Inferior parietal cortex (tissue), 1 donor: ENCODE data around the gene ATPAF2.

Source experiments
- DNase-seq: peaks from one replicate; pipeline ENCODE4 v3.0.0-alpha.2; 2016; ENCODE audit errors: extremely low spot score

ATPAF2 gene

DNA sequence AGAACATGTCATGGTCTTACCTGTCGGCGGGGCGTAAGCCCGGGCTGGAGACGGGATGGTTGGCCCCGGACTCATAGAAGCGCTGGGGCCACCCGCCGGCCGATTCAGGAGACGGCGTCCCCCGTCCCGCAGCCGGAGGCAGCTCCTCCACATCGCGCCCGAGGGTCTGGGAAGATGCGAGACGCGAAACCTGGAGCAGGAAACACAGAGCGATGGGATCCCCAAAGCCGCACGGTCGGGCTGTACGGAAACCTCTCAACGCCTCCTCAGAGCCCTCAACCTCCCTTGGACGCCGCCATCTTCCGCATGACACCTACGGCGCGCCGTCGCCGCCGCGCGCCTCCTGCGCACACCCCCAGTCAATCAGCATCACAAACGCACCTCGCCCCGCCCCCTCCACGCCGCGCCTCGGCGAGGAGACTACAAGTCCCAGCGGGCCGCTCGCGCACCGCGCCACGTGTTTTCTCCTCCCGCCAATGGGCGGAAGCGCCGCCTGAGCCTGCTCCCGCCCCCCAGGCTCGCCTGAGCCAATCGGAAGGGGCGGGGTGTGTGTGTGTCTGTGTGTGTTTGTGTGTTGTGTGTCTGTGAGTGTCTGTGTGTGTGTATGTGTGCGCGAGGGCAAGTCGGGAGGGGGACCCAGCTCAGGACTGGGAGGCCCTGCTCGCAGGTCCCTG, at the start of gene ATPAF2, which contains the start of gene GID4:
ATPAF2 (minus strand) TSS at position 308 of the 674 bp plus-strand sequence; CDS start at position 153, 155 bp downstream.
GID4 (plus strand) TSS at position 548 of the 674 bp plus-strand sequence; CDS start at position 605, 57 bp downstream.
- DNase-seq, result peak; percentile 98

DNA sequence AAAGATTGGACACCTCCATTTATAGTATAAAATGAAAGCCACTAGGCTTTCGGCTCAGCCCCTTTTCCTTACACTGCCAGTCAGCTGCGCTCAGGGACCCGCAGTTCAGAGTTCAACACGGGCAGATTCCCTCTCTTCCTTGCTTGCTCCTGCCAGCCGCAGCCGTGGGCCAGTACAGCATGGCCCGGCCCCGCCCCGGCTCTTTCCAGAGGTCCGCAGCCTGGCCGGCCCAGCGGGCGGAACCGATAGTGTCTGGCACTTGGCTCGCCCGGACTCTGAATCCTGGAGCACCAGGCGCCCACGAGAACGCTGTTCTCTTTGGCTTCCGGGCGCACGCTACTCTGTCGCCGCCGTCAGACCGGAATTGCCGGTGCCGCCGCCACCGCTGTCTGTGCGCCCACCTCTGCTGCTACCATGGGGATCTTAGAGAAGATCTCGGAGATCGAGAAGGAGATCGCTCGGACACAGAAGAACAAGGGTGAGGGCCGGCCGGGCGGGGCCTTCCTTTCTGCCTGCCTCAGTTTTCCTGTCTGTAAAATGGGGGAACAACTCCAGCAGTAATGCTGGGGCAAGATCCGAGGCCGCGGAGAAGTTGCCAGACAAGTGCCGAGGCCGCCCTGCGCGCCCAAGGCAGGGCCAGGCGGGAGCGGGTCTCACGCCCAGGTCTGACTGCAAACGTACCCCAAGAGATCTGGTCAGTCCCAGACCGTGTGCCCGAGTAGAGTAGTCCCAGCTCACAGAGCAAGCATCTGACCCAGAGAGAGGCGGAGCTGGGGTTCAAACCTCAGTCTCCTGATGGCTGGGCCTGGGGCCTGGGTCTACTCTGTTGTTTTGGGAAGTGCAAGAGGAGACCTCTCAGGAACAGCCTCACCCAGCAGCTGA, 48.9 kb upstream of the ATPAF2 start, which contains the start of gene DRG2:
DRG2 (plus strand) TSS at position 339 of the 882 bp plus-strand sequence; CDS start at position 415, 76 bp downstream.
- DNase-seq, result peak; percentile 92

DNA sequence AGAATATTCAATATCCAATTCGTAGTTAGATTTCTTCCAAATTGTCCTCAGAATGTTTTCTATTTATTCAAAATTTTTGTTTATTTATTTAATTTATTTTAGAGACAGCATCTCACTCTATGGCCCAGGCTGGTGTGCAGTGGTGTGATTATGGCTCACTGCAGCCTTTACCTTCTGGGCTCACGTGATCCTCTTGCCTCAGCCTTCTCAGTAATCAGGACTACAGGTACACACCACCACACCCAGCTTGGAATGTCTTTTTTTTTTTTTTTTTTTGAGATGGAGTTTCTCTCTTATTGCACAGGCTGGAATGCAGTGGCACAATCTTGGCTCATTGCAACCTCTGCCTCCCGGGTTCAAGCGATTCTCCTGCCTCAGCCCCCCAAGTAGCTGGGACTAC, 45.3 kb upstream of the ATPAF2 start:
- DNase-seq, result no peak

DNA sequence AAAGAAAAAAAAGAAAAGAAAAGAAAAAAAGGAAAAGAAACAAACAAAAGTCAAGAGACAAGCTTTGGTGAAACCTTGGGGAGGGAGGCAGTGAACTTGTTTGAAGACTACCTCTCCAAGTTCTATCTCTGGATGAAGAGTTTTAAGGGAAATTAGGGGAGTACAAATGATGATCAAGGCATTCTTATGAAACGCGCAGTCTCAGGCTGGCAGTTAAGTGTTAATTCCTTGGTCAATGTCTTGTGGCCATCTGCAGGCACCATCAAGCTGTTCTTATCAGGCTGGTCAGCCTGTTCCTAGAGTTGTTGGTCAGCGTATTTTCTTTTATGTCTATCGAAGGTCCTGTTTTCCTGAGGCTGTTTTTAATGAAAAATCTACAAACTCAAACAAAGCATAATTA, 40.6 kb upstream of the ATPAF2 start:
- no peak for DNase-seq

DNA sequence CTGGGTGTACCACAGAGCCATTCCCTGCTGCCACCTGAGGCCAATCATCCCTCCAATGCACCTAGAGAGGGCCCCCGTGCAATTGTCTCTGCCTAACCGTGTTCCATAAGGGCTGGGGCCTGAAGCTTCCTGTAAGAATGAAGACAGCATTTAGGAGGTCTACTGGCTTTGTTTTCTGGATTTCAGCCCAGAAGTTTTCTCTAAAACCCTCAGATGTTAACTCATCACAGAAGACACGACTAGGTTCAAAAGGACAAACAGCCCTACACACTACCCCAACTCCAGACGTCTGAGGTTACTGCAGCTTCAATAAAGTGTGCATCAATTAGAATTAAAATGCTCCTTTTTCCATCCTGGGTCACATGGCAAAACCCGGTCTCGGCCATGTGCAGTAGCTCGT, 38.0 kb upstream of the ATPAF2 start:
- no peak for DNase-seq

DNA sequence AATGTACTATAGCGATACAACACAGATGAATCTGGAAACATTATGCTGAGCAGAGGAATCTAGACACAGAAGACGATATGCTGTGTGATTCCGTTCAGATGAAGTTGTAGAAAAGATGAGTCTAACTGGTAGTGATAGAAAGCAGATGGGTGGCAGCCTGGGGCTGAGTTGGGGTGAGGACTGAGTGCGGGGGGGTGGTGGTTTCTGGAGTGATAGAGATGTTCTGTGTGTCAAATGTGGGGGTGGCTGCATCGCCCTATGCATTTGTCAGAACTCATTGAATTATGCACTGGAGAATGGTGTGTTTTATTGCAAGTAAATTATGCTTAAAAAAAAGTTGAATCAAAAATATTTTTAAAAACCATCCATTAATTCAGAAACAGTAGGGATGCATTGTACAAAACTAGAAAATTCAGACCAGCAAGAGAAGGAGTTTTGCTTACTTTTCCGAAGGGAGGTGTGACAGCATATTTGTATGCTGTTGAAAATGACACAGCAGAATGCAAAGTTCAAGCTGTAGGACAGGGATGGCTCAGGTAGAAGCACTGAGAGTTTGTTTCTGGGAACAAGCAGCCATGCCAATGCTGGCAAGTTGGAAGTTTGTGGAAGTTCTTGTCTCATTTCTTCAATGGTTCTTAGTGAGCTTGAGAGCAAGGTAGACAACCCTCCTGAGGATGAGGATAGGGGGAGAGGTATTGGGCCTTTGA, 35.8 kb upstream of the ATPAF2 start:
- DNase-seq, result no peak

DNA sequence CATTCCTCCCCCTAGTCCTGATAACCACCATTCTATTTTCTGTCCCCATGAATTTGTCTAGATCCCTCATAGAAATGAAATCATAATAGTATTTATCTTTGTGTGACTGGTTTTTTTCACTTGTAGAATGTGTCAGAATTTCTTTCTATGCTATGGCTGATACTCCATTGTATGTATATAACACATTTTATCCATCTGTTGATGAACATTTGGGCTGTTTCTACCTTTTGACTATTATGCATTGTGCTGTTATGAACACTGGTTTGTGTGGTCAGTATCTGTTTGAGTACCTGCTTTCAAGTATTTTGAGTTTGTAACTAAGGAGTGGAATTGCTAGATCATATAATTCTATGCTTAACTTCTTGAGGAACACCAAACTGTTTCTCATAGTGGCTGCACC, 32.8 kb upstream of the ATPAF2 start:
- no peak for DNase-seq

DNA sequence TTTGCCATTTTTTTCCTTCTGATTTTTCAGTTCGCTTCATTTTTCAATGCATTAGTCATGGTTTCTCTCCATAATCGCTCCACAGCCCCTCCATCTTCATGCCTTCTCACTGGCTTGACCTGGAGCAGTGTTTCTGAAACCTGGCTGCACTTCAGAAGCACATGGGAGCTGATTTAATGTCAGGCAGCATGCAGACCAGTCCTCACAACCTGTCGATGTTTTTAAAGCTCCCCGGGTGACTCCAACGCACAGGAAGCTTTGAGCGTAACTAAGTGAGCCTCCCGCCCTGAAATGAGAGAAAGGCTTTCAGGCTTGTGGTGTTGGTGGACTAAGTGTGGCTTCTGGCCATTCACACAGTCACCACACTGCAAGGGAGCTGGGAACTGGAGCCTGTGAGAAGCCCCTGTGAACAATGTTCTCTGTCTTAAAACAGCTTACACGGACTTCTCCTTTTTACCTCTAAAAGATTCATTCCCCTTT, 31.9 kb upstream of the ATPAF2 start:
- peak; percentile 11 for DNase-seq

DNA sequence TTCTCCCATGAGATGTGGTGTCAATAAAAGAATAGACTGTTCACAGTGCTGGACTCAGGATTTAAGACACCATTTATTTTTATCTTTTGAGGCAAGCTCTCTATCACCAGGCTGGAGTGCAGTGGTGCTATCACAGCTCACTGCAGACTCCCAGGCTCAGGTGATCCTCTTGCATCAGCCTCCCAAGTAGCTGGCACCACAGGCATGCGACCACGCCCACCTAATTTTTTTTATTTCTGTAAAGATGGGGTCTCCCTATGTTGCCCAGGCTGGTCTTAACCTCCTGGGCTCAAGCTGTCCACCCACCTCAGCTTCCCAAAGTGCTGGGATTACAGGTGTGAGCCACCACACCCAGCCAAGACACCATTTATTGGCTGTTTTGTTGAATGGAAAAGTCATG, 30.1 kb upstream of the ATPAF2 start:
- DNase-seq, result no peak

DNA sequence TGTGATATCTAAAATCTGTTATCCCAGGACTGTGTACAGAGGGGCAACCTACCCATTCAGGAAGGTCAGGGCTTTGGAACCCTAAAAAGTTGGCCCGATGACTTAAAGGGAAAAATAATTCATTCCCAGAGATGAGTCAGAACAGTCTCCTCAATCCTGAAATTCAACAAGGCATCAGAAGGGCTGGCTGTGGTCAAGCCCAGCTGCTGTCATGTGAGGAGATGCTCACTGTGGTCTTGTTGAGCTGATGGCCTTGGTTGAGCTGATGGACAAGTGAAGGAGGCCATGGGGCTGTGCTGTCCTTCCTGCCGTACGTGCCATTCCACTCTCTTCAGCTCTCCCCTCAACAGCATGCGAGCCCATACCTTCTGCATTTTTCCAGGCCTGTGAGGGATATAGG, 27.9 kb upstream of the ATPAF2 start:
- DNase-seq, result no peak

DNA sequence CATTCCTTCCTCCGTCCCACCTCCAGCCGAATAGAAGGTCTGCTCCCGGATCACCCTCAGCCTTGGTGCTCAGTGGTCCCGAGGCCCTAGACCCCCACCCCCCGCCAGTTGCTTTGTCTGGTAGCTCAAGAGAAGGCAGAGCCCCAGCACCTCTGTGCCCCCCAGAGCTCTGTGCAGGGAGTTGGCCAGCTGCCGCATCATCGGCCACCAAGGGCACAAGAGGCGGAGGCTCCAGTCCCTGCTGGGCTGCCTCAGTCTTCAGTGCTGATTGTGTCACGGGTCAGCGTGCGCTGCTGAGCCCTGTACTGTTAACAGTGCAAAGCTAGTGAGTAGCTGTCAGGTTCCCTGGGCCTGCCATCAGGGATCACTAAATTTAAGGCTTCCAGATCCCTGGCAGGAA, 26.6 kb upstream of the ATPAF2 start:
- no peak for DNase-seq

DNA sequence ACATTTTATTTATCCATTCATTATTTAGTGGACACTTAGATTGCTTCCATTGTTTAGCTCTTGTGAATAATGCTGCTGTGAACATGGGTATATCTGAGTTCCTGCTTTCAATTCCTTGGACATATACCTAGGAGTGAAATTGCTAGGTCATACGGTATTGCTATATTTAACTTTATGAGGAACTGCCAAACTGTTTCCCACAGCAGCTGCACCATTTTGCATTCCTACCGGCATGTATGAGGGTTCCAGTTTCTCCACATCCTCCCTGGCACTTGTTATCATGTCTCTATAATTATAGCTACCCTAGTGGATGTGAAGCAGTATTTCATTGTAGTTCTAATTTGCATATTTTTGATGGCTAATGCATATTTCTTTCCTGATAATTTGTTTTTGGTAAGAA, 25.1 kb upstream of the ATPAF2 start:
- no peak for DNase-seq

DNA sequence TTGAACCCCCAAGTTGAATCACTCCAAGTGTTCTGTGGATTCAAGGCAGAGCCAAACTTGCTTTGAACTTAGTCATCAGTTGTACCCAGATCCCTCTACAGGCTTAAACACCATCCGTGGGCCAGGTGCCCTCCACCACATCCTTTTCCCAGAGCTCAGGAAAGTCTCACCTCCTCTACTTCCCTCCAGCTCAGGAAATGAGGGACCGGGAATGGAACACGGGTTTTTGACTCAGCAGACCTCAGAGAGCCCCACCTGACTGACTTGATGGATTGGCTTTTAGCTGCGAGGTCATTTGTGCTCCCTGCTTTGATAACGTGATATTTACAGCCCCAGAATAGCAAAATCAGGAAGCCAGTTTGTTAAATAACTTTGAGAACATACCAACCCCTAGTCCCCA, 20.3 kb upstream of the ATPAF2 start:
- no peak for DNase-seq

DNA sequence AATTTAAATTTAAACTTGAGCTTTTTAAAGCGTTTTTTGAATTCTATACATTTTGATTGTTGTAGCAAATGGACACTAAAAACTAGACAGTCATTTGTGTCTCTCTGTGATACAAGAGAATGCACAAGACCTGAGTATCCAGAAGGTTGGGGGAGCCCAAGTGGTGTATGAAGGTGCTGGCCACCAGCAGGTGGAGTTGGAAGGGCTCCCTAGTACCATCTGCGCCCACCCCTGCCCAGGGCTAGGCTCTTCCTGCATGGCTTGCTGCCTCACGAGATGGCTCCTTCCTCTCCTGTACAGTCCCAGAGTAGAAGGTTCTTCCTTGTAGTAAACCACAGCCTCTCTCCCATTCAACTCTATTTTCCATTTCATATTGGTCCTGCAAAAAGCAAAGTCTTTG, 17.2 kb upstream of the ATPAF2 start:
- no peak for DNase-seq

DNA sequence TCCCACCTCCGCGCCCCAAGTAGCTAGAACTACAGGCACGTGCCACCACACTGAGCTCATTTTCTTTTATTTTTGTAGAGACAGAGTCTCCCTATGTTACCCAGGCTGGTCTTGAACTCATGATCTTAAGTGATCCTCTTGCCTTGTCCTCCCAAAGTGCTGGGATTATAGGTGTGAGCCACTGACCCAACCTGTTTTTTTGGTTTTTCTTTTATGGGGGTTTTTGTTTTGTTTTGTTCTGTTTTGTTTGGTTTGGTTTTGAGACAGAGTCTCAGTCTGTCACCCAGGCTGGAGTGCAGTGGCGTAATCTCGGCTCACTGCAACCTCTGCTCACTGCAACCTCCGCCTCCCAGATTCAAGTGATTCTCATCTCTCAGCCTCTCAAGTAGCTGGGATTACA, 16.6 kb upstream of the ATPAF2 start:
- no peak for DNase-seq

DNA sequence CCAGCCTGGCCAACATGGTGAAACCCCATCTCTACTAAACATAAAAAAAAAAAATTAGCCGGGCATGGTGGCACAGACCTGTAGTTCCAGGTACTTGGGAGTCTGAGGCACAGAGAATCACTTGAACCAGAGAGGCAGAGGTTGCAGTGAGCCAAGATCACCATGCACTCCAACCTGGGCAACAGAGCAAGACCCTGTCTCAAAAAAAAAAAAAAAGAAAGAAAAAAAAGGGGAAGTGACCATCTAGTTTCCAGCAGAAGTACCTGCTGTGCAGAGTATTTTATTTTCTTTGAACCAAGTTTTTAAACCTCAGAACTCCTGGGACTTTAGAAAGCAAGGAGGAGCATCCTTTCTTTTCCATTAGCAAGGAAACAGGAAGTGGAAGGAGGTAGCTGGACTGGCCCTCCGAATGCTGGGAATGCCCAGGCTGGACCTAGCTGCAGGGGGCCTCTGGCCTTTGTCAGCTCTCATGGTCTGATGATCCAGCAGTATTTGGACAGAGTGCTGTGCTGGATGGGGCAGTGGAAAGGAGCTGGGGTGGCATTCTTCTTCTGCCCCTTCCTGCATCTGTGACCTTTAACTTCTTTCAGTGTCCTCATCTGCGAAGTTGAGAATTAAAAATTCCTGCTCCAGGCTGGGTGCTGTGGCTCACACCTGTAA, 6.9 kb upstream of the ATPAF2 start:
- DNase-seq, result no peak

DNA sequence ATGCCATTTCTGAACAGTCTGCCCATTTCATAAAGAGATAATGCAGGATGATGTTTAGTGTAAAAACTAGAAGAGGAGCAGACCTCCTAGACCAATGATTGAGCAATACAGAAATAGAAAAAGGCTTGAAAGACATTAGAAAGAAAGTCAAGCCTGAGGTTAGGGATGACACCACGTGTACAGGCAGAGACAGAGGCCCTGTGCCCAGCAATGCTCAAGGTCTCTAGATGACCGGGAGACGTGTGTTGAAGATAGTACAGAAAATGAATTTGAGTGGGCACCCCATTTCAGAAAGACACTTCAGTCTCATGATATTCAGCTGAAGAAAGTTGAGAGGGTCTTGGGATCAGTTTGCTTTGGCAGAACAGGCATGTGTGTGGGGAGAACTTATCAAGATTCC, 5.6 kb upstream of the ATPAF2 start:
- no peak for DNase-seq

DNA sequence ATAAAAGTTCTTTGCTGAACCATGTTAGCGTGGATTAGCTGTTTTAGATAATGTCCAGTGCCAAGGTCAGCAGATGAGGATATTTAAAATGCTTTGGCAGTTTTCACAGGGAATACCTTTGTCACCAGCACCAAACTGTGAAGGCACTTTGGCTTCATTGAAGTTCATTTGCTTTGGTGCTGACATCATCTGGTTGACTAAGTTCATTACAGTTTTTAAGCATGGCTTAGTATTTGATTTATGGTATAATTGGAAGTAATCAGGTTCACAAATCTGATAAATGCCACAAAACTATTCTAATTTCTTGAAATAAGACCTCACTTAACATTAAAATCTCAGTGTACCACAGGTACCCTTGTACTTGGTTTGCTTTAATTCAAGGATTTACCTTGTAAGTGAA, 4.5 kb upstream of the ATPAF2 start:
- DNase-seq, result peak; percentile 44

DNA sequence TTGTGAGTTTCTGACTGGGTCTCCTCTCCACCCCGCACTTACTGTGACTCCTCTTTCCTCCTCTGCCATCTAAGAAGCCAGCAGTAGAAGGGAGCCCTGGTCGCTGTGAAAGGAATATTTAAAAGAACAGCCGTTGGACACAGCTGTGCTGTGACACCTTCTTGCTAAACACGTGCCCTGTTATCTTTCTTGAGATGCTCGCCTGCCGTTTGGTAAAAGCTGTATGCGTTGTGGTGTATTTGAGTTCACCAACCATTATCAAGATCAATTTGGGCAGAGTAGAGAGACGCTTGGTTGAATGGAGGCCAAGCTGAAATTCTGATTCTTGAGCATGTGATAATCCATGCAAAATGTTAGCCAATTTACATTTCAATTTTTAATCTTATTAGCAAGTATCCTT, 4.0 kb upstream of the ATPAF2 start:
- DNase-seq, result no peak

DNA sequence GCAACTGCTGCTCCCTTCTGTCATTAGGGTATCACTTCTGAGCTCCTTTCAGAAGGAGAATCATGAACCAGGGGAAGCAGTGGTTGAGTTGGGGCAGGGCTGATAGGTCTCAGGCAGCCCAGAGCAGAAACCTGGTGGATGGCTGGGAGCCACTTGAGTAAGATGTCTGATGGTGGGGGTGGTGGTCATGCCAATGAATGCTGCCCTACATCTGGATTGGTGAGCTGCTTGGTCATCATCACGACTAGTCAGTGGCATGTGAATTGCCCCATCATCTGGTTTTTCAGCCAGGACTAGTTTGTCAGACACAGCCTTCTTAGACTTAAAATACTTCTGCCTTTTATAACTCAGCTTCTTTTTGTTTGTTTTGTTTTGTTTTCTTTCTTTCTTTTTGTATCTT, 2.8 kb upstream of the ATPAF2 start:
- DNase-seq, result no peak

DNA sequence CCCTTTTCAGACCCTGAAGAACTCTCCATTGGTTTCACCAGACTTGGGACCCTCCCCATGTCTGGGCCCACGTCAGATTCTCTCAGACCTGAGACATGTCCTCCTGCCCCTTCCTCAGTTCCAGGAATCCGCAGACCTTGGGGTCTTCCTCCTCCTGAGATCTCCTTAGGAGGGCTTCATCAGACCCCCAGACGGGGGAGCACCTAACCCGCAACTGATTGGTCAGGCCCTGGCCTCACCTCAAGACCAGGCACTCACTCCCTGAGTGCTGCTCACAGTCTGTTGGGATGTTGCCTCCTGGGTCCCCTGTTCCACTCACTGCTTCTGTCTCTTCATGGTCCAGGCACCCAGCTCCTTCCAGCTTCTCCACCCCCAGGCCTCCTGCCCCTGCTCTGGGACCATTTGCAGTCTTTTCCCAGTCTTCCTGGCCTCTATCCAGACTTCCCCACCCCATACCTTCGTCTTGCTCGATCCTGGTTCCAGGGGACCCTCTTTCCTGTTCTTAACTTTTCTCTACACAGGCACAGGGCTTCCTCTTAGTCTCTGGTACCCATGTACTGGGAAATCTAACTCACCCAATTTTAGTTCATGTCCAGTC, 1.4 kb upstream of the ATPAF2 start:
- no peak for DNase-seq
